DMS53 treated with DMSO at 0.1 percent for 48 hours (cell line): ENCODE results near the gene NEDD4.
"Not testable (repeated sequence)": the region's sequence is repeated elsewhere in the genome, so short reads cannot be mapped to it uniquely, and the experiment has no call there.

Experiments used
- DNase-seq: peaks from one replicate; lab custom pipeline; 2025; ENCODE audit not compliant: unreplicated experiment; lab: John Stamatoyannopoulos, UW

The NEDD4 gene

DNA sequence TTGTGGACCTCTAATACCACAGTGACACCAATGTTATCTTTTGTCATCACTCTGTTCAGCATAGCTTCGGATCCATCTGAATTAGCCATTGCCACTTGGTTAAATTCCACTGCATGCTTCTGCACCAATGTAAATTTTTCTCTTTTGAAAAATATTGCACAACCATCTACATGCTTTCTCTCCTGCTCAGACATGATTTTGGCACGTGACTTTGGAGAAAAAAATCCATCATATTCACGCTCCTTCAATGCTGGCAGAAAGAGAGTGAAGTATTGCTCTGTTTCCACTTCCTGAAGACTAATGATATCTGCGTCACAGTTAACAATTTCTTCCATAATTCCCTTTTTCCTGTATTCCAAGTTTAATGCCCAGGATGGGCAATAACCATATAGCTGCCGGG lies 13.0 kb upstream of the NEDD4 start:
- DNase-seq = not testable (repeated sequence)

DNA sequence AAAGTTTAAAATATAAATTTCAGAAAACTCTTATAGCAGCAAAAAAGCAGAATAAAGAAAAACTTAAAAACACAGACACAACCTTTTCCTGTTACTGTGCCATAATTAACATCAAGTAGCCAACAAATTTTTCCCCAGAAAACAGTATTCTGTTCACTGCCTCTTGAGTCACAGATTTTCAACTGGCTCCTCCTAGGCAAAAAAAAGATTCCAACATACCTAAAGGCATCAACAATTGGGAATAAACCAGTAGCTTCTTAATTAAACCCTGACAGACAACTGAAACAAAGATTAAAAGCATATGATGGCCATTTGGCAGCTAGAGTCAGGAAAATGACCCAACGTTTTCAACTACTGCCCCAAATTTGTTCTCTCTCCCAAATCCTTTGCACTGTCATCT lies 10.9 kb upstream of the NEDD4 start:
- DNase-seq = not testable (repeated sequence)

DNA sequence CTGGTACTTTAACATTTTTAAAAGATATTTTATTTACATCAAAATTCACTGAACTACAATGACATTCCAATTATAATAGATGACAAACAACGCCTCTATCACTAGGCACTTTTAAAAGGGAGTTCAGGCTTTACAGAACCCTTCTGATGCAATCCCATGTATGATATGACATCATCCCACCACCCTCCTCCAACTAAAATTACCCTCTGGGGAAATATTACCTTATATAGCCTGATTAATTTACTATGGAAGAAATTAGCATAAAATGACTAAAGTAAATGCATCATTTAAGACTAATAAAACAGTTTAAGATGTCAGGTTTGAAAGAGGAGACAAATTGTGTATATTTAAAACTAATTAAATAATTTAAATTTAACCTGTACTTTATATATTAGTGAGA lies 10.4 kb upstream of the NEDD4 start:
- DNase-seq = not testable (repeated sequence)

DNA sequence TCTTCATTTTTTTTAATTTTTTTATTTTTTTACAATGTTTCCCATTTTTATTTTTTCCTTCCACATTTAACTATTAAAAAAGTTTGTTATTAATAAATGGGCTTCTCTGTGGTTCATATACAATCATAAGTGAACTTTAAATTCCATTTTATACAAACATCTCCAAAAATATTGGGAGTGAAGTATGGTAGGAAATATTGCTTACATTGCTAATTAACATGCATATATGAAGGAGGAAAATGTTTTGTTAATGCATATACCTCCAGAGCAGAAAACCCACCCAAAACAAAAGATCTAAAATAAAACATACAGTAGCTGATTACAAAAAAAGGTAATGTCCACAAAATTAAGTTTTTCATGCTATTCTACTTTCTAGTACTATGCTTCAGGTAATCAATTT lies 9.9 kb upstream of the NEDD4 start:
- not testable (repeated sequence) for DNase-seq

DNA sequence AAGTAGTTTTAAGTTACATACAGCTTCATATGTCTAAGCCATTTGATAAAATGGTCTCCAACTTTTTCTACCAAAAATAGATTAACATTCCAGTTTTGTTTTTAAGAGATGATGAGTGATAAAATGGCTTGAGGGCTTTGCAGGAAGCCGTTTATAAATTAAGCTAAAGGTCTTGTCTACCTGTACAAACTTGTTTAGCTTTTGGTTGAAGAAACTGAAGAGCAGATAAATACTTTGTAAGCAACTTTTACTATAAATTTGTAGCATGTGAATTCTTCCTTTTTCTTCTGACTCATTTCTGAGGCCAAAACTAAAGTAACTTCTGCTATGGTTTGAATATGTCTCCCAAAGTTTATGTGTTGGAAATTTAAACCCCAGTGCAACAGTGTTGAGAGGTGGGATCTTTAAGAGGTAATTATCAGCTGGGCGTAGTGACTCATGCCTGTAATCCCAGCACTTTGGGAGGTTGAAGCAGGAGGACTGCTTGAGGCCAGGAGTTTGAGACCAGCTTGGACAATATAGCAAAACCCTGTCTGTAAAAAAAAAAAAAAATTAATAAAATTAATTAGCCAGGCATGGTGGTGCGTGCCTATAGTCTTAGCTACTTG lies 8.2 kb upstream of the NEDD4 start:
- no peak for DNase-seq

DNA sequence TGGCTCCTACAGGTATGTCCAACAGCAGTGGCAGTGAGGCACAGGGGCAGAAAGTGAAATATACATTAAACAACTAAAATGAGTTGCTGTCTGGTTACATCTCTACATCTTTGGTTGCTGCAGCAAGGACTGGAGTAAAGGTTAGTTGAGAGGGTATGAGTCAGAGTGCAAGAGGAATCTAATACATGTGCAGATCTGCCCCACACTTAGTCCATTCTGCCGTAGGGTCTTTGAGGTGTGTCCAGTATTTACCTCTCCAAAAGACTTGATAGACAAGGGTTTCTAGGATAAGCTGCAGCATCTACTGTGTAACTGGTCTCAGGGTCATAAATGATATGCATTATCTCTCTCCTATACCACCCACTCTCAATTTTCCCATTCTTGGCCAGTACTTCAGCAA lies 6.2 kb upstream of the NEDD4 start:
- DNase-seq = no peak

DNA sequence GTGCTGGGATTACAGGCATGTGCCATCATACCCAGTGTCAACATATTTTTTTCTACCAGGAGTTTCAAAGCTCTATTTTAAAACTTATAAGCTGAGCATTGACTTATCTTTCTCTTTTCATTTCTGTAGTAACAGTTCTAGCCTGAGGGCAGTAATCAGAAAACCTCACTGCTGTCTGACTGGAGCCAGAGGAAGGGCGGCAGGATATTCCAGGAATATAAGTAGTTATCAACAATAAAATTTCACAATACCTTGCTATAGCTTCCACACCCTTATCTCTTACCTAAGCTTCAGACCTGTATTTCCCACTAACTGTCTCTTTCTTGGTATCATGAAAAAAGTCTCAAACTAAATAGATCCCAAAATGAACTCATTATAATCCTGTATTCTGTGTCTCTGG lies 5.1 kb upstream of the NEDD4 start:
- DNase-seq = no peak

DNA sequence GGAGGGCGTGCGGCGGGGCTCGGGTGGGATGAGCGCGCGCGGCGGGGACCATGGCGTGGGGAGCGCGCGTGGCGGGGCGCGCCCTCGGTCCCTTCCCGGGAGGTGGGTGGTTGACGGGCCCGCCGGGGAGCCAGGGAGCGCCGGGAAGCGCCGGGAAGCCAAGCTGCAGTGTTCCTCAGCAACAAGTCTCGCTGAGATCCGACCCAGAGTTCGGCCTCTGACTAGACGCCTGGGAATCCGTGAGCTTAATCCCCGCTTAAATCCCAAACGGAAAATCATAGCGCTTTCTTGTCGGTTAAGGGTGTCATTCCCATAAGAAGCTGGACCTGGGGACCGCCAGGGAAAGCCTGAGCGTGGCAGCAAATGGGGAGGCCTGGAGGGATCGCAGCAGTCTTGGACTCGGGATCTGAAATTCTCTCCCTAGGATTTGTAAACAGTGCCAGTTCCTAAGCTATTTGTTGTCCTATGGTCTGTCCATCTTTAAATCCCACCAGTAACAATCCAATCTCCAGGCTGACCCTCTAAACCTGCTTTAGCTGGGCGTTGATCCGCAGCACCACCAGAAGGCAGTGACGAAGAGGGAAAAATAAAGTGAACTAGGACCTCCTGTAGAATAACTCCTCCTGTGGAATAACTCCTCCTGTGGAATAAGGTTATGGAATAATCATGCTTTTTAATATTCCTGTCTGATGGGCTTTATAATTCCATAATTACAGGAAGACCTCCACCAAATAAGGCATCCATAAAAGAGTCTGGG lies 570 bp upstream of the NEDD4 start:
- peak; percentile 13 for DNase-seq

DNA sequence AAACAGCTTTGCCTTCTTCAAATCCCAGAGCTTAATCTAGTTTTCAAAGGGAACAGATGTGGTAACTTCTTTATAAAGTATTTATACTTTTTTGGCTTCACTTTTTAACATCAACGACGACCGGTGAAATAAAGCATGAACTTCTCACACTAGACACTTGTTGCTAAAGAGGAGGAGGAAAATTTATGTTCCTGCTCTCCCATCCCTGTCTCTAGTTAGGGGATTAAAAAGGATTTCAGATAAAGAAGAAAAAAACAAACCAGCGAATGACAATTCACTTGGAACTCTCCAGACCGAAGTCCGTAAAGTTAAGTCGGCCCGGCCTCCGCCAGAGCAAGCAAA lies 672 bp downstream of the NEDD4 start:
- no peak for DNase-seq

DNA sequence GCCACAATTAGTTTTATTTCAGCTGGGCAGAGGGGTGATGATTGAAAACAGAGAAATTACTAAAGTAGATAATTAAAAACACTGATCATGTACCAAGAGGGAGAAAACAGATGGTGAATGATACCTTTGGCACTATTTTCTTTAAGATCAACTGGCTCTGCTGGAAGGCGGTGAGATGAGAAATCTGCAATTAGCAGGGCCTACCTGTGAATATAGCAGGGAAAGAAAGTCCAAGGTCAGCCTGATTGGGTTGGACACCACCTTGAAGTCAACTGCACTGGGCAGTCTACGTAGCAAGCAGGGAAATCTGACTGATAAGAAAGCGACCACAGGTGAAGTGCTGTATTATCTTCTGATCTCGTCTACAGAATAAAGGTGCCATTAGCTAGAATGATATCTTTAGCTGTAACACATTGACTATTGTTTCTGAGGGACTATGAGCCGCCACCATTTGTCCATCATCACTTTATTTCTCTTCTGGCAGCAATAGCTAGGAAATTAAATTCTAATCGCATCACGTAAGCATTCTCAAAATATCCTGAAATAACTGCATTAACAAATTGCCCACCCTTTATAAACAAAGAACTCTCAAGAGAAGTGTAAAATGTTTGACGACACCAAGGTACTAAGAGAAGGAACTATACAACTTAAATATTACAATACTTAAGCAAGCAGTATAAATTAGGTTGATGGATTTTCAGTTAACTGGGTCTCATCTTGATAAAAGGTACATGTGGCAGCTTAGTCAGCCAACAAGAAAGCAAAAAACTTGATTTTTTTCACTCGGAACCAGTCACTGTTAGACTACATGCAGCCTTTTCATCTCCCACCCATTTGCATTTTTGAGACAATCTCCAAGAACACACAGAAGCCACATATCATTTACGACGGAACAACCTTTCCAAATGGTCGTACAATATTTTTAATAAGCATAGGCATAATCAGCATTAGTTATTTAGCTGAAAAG lies 1.3 kb downstream of the NEDD4 start:
- no peak for DNase-seq

DNA sequence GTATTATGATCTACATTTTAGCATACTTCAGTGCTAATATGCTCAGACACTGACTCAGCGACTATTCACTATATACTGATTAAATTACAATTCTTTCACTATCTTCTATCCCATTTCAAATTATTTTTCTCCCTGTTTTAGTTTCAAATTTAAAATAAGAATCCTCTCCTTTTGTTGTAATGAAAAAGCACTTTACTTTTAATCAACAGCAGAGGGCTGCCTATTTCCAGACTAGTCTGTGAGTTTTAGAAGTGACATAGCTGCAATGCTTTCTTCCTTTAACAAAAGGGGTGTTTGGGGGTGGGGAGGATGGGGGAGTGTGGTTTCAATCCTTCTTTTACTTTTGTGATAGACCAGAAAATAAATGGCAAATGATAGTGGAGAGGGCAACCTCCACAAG lies 2.4 kb downstream of the NEDD4 start:
- DNase-seq = no peak

DNA sequence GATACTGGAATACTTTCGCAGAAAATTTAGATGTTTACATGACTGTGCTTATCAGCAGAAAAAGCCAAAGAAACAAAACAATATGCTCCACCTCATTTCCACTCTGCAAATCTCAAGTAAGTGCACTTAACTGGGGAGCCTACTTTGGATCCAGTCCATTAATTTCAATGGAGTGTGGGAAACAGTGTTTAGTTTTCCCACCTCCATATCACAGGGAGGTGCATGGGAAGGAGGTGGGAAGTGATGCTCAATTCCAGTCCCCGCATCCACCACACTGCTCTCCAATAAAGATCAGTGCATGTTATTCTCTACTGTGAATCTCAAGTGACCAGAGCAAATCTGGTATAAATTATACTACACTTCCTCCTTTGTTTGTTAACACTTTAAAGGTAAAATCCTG lies 2.9 kb downstream of the NEDD4 start:
- no peak for DNase-seq

DNA sequence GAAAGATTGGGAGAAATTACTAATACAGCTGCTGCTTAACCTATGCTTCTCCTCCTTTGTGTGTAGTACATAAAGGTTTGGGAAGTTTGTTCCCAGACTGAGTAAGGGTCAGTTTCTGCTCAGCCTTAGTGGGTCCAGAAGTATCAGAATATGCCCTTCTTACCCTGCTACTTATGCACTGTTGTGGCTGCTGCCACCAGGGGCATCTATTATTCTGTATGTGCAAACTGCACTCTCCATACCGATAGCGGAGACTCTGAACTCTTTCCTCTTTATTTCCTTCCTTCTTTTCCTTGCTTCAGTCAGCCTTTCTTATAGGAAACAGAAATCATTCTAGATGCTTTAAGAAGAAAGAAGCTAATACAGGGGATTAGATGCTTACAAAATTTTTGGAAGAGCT lies 4.0 kb downstream of the NEDD4 start:
- DNase-seq = no peak

DNA sequence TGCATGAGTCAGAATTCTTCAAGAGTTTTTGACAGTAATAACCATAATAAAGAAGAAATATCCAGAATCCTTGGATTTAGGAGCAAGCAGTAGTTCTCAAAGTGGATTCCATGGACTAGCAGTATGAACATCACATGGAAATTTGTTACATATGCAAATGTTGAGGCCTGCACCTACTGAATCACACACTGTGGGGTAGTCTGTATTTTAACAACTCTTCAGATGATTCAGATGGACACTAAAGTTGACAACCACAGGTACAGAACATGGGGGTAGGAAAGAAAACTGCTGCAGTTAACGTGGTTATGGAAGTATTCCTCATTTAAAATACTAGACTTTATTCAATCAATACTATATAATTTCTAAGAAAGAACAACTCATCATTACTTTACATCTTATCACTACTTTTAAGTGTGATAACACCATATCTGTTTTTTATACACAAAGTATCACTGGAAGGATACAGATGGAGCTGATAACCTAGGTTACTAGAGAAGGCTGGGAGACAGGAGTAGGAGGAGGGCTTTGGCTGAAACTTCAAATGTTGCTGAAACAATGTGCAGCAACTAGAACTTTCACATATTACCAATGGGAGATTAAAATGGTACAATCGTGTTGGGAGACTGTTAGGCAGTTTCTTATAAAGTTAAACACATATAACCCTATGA lies 11.7 kb downstream of the NEDD4 start:
- no peak for DNase-seq

DNA sequence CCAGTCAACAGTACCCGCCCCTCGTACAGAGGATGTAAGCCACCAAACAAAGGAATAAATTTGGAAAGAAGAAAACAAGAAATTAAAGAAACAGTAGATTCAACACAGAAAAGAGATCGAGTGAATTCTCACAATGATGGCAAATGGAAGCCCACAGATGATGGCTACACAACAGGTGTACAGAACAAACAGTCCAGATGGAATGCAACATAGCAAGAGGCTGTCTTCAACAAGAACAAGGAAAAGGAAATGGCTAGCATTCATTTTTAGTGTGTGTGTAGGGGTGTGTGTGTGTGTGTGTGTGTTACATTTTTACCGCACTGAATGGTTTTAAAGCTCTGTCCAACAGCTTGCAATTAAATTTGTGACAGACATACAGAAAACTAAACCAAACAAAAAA lies 12.9 kb downstream of the NEDD4 start:
- no peak for DNase-seq

DNA sequence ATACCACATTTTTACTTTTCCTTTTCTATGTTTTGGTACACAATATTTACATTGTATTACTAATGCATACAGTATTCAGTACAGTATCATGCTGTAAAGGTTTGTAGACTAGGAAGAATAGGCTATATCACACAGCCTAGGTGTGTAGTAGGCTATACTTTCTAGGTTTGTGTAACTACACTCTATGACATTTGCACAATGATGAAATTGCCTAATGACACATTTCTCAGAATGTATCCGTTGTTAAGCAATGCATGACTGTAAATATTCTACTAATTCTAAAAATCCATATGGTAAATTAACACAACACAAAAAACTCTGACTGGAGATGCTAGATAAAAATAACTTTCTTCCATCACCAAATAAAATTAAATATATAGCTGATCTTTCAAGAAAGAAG lies 16.2 kb downstream of the NEDD4 start:
- DNase-seq = no peak

DNA sequence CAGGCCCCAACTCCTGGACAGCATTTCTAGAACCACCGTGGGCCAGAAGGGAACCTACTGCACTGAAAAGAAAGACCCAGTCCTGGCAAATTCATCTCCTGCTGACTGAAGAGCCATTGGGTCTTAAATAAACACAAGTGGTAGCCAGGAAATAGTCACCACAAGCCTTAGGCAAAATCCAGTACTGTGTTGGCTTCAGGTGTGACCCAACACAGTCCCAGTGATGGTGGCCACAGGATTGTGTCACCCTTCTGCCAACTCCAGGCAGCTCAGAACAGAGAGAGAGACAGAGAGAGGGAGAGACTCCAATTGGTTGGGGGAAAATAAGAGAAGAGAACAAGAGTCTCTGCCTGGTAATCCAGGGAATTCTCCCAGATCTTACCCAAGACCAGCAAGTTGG lies 23.1 kb downstream of the NEDD4 start:
- no peak for DNase-seq

DNA sequence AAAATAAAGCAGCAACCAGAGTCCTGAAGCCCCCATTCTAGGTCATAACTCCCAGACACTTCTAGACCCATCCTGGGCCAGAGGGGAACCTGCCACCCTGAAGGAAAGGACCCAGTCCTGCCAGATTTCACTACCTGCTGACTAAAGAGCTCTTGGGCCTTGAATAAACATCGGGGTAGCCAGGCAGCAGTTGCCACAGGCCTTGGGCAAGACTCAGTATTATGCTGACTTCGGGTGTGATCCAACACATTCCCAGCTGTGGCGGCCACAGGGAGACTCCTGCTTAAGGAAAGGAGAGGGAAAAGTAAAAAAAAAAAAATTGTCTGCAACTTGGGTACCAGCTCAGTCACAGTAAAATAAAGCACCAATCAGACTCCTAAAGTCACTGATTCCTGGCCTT lies 23.8 kb downstream of the NEDD4 start:
- DNase-seq = no peak

DNA sequence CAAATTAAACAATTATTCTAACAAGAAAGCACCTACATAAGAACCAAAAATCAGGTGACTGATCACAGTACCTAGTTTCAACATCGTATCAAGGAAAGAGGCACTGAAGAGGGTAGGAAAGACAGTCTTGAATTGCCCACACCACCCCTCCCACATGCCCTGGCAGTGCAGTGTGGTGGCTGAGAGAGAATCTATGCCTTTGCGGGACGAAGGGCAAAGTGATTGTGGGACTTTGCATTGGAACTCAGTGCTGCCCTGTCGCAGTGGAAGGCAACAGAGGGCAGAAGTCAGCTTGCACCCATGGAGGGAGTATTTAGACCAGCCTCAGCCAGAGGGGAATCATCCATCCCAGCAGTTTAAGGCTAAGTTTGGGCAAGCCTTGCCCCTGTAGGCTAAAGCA lies 24.5 kb downstream of the NEDD4 start:
- DNase-seq = no peak

DNA sequence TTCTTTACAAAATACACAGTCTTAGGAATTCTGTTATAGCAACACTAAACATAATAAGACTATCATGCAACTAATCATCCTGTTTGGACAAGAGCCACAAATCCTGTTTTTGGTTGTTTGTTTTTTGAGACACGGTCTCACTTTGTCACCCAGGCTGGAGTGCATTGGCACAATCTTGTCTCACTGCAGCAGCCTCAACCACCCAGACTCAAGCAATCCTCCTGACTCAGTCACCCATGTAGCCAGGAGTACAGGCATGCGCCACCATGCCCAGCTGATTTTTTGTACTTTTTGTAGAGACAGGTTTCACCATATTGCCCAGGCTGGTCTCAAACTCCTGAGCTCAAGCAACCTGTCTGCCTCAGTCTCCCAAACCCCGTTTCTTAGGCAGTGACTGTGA lies 28.3 kb downstream of the NEDD4 start:
- DNase-seq = no peak

DNA sequence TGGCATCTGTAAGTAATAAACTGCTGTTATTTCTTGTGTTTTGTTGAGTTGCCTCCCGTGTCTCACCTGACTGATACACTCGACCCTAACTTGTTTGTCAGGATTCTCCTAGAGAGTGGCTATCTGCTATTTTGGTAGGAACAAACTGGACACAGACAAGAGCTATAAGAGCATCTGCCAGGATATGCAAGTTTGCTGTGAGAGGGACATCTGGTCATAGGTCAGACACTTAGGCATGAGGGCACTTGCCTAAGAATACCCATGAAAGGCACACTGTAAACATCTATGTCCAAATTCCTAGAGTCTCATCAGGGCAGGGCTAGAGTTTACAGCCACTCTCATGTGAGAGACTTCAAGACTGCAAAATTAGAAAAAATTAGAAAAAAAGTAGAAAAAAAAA lies 32.5 kb downstream of the NEDD4 start:
- no peak for DNase-seq
